GM18861 (cell line): ENCODE results near the gene RXRA.

ENCODE experiments used
- ATAC-seq: cut with Tn5 transposase; IDR thresholded peaks from one replicate; pipeline ENCODE4 v1.9.1; 2021; ENCODE audit not compliant: unreplicated experiment

The RXRA gene

DNA sequence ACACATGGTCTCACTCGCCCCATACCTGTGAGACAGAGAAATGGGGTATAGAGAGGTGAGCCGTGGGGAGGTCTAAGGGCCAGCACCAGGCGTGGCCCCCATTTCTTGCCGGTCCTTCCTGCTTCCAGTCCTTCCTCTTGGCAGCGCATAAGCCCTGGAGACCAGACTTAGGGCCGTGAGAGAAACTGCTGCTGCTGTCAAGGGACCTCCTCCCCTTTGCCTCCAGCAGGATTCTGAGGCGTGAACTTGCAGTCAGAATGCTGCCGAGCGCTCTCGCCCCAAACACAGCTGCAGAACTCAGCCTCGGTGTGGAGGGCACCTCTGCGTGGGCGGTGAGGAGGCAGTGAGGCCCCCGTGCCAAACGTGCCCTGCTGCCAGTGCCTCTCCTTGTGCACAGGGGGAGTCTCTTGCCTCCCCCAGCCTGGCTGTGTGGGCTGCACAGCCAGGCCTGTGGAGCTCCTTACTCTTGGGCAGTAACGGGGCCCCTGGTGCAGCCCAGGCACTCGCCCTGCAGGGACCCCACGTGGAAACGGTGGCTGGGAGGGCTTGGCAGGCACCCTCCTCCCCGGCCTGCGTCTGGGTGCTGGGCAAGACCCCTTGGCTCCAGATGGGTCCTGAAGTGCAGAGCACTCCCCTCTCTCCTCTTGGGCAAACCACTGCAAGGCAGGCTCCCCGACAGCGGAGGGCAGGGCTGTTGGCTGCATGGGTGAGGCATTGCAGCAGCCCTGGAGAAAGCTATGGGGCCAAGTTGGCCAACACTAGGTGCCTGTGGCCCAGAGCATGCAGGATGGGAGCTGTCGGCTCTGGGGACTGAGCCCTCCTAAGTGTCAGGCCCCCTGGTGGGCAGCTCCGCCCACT, 85.4 kb downstream of the RXRA start:
- no peak for ATAC-seq

DNA sequence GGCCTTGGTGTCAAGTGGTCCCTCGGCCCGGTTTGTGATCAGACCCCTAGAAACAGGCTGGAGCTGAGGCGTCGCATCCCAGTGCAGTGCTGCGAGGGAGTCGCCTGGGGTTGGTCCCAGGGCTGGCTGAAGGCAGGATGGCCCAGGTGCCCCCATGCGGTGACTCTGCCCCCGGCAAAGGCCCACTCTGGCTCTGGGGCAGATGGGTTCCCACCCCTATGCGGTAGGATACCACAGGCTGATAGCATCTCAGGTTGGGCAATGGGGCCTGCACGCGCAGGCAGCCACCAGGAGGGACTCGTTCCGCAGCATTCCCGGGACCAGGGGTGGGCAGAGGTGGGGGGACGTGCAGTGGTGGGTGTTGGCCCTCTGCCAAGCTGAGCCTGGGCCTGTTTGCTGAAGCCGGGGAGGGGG, 86.0 kb downstream of the RXRA start:
- ATAC-seq, result no peak

DNA sequence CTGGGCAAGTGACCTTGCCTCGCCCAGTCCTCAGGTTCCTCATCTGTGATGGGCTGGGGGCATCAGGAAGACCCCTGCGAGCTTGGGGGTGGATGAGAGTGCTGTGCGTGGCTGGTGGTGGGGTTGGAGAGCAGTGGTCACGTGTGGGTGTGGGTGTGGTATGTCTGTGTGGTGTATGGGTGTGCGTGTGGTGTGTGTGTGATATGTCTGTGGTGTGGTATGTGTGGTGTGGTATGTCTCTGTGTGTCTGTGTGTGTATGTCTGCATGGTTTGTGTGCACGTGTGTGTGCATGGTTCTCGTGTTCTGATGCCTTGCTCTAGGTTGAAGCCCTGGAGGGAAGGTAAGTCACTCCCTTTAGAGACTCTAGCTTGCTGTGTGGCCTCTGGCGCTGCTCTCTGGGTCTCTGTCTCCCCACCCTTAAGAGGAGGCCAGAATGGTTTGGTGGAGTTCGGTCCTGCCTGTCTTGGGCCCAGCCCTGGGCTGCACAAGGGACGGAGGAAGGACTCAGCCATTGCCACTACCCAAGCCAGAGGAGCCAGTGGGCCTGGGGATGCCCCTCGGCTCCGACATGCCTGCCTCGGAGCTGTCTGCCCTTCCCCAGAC, 87.0 kb downstream of the RXRA start:
- no peak for ATAC-seq

DNA sequence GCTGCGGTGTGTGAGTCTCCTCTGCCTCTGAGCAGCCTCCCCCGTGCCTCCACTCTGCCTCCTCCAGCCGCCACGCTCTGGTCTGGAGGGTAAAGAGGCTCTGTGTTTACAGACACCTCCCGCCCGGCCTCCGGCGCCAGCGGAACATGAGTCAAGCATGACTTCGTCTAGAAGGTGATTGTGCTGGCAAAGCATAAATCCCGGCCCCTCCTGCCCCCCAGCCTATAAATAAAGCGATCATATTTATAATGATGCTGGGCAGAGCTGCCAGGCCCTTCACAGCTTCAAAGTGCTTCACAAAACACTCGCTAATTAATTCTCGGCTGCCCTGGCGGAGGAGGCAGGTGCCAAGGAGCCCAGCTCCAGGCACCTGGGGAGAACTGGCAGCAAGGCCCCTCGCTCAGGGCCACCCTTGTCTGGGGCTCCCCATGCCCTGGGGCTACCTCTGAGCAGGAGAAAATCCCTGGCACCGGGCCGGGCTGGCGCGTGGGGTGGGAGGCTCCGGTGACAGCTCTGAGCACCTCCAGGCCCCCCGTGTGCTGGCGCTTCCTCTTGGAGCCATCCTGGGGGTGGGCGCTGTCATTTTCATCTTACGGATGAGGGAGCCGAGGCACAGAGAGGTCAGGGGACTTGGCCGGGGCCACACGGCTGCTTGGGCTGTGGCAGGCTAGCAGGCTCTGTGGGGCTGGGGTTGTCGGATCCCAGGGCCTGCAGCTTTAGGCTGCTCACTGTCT, 87.8 kb downstream of the RXRA start:
- ATAC-seq, result no peak

DNA sequence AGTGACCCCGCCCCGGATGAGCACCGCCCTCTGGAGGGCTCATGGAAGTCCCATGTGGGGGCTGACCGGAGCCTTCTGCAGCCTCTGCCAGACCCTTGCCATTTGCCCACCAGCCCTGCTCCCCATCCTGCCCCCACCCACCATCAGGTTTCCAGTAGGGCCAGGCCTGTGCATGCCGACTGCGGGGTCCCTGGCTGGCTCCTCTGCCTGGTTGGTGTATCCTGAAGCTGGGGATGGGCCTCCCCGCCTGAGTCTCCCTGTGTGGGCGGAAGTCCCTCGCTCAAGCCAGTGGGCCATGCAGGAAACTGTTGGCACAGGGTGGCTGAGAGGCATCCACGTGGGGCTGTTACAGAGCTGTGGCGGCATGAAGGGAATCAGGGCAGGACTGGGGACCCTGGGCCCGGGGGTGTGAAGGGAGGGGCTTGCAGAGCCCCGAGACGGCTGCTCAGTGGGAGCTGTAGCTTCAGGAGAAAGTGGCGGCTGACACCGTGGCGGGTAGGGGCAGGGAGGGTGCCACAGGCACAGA, 88.7 kb downstream of the RXRA start:
- ATAC-seq, result no peak

DNA sequence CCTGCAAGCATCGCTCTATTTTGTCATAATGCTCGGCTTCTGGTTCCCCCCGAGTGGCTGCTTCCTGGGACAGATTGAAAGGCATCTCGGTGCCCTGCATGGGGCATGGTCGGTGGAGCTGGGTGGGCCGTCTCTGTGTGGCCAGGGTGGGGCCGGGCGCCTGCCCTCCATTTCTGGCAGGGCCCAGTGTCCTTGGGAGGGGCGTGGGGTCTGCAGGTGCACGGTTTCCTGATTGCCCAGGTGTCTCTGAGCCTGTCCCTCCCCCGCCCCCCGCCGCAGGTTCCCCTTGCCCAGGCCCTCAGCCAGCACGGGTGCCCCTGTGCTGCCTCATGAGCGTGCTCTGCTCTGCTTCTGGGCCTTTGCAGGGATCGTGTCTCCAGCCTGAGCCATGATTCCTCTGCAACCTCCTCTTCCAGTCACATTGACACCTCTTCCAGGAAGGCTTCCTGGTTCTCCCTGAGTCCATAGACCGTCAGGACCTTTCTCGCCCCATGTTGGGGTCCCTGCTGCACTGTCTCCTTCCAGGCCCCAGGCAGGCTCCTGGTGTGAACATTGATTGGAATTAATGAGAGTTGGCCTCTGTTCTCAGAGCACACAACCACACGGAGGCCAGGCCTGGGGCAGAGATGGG, 90.2 kb downstream of the RXRA start:
- no peak for ATAC-seq

DNA sequence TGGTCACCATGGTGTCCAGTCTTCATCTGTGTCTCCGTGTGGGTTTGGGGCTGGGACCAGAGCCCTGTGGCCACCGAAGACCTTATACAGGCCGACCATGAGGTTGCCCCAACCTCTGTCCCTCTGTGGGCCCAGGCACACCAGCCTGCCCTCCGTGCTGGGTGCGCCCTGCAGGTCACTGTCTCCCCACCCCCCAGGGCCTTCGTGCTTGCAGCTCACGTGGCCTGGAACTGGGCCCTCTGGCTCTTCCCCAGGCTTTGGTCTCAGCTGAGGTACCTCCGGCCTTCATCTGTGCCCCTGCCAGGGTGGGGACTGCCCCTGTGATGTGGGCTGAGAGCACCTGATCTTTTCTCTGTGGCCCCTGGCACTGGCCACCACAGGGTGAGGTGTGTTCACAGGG, 92.1 kb downstream of the RXRA start:
- no peak for ATAC-seq

DNA sequence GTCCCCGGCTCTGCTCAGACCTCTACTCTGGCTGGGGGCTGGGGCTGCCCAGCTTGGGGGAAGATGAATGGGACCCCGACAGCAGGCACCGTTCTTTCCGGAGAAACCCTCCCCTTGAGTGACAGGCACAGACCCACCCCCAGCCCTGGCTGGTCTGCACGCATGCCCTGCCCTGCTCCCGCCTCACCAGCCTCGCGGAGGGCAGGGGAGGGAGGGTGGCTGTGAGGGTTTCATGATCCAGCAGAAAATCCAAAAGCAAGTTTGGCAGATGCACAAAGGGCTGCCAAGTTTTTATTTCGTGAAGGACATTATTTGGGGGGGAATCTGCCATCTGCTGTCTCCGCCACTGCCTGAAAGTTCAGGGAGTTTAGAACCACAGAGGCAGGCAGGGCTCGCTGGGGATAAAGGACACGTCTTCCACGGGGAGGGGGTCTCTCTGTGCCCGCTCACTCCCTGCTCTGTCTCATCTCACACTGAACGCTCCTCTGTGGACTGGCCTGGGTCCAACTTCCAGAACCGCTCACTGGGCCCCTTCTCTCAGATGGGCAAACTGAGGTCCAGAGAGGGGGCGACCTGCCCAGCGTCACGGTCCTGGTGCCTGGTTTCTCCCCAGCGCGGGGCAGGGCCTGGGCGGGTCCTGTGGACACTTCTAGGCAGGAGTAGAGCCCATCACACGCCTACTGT, 92.9 kb downstream of the RXRA start:
- no peak for ATAC-seq

DNA sequence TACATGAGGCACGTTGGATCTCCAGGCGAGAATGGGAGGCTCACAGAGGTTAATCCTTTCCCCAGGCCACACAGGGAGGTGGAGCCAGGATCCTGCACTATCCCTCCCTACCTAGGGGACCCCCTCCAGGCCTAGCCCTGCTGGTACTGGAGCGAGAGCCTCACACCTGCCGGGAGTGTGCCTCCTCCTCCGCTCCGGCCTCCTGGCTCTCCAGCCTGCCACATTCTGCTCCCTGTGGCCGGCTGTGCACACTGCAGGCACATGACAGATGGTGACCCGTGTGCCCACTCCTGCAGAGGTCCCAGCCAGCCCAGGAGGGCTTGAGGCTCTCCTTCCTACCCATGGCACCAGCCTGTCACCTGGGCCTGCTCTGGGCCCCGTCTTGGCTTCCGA, 93.4 kb downstream of the RXRA start:
- no peak for ATAC-seq

DNA sequence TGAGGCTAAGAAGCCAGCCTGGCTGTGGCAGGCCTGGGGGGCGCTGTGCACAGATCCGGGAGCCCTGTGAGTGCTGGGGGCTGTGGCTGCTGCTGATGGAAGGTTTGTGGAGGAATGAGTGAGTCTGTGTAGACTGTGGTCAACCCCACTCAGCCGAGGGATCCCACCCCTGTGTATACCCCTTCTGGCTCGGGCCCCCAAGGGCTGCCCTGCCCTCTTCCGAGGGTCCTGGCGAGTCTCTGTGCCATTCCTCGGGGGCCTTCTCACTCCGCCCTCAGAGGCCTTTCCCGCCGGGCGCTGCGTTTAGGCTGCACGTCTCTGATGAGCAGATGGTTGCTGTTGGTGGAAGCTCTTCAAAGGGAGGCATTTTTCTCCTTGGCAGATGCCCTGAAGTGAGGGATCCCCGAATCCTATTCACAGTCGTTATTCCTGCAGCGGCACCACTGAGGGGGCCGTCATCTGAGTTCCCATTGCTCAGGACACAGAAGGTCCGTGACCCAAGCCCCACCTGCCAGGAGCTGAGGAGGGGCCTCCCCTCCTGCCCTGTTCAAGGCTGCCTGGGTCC, 94.1 kb downstream of the RXRA start:
- no peak for ATAC-seq

DNA sequence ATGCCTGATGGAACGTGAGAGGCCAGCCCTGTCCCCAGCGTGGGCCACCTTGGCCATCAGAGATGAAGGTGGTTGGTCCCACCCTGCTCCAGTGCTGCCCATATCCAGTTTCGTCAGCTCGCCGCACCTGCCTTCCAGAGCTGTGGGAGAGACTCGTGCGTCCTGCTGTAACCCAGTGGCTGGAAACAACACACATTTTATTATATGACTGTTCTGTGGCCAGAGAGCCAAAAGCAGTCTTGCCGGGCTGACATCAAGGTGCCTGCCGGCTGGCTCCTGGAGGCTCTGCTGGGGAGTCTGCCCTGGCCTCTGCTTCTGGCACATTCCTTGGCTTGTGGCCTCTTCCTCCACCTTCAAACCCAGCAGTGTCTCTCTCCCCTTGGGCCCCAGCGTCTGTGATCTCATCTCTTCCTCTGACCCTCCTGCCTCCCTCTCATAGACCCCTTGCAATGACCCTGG, 94.7 kb downstream of the RXRA start:
- ATAC-seq, result no peak

DNA sequence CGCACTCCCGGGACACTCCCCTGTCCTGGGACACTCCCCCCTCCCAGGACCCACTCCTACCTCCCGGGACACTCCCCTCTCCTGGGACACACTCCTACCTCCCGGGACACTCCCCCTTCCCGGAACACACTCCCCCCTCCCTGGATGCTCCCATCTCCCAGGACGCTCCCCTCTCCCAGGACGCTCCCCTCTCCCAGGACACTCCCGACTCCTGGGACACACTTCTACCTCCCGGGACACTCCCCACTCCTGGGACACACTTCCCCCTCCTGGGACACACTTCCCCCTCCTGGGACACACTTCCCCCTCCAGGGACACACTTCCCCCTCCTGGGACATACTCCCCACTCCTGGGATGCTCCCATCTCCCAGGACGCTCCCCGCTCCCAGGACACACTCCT, 95.6 kb downstream of the RXRA start:
- ATAC-seq, result no peak

DNA sequence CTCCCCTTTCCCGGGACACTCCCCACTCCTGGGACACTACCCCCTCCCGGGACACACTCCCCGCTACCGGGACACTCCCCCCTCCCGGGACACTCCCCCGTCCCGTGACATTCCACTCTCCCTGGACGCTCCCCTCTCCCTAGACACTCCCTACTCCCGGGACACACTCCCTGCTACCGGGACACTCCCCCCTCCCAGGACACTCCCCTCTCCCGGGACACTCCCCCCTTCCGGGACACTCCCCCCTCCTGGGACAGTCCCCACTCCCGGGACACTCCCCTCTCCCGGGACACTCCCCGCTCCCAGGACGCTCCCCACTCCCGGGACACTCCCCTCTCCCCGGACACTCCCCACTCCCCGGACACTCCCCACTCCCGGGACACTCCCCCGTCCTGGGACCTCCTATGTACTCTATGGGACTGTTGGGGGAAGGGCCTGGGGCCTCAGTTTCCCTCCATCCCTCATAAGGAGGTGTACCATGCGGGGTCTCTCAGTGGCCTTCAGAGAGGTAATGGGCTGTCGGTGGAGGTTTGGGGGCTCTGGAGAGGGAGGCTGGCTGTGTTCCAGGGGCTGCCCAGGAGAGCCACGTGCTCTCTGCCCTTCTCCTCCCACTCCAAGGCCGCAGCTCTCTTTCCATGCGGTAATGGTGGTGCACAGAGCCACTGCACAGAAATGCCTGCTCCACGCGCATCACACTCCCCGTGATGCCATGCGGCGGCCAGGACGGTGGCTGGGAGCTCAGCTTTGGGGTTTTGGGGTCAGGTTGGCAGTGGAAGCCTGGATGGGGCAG, 96.2 kb downstream of the RXRA start:
- no peak for ATAC-seq

DNA sequence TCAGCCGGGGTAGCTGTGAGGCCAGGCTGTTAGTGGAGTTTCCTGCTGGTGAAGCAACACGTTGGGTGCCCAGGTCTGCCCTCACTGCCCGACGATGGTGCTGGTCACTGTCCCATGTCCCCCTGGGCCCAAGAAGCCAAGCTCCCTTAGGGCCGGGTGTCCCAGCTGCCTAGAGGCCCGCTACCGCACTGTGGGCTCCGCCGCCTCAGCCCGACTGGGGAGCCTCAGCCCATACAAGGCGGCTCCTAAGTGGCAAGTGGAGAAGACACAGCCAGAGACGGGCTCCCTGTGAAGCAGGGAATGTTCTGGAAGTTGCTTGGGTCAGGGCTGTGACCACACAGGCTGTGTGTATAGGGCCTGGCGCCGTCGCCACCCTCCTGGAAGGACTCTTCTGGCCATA, 96.9 kb downstream of the RXRA start:
- ATAC-seq, result no peak

DNA sequence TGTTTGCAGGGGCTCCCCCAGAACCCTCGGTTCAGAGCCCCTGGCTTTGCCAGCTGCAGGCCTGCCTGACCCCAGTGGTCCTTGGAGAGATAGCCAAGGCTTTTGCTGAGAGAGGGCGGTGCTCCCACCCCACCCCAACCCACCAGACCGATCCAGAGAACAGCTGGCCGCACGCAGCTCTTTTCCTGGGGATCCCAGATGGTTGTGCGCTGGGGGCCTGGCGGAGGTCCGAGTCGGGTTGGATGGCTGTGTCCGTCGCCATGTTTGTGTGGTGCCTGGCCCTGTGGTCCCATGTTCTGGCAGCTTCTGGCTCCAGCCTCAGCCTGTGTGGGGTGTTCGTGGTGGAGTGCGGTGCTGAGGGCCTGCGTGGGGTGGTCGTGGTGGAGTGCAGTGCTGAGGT, 97.5 kb downstream of the RXRA start:
- ATAC-seq, result no peak

DNA sequence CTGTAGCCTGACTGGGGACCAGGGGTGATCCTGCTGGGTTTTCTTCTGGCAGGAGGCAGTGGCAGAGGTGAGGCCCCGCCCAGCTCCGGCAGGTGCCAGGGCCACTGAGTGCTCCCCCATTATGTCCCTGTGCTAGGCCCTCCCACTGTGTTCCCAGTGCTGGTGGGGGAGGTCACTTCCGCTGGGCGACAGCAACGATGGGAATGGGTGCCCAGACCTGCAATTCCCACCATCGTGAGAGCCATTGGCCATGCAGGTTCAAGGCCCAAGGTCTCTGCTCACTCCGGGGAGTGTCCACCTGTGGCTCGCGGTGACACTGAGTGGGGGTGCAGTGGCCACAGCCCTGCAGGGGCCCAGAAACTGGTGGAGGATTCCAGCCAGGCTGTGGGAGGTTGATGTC, 98.6 kb downstream of the RXRA start:
- ATAC-seq, result no peak

DNA sequence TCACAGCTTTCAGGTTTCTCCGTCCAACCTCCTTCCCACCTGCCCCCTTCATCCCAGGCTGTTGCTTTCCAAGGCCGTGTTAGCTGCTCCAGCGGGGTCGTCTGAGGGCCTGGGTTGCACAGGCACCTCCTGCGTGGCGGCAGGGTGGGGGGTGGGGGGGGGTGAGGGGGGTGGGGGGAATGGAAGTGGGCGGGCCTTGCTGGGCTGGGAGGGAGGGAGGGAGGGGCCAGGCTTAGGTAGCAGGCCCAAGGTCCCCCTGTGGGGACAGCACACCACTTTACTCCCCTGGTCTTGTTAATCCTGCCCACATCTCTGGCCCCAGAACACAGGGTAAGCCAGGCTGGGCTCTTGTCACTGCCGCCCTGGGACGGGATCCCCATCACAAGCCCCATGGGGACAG, 99.1 kb downstream of the RXRA start:
- ATAC-seq, result no peak

DNA sequence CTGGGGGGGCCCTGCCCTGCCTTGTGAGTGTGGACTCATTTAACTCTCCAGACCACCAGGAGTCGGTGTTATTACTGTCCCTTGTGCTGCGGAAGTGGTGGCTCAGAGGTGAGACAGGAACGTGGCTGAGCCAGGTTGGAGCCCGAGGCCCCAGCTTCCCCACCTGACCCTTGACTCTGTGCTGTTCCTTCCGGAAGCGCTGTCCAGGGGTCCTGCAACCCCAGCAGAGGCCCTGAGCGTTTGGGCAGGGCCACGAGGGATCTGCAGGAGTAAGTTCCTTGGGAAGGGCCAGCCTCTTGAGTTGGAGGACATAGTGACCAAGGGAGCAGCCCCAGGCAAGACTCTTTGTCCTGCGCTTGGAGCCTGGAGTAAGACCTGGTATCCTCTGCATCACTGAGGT, 99.6 kb downstream of the RXRA start:
- no peak for ATAC-seq

DNA sequence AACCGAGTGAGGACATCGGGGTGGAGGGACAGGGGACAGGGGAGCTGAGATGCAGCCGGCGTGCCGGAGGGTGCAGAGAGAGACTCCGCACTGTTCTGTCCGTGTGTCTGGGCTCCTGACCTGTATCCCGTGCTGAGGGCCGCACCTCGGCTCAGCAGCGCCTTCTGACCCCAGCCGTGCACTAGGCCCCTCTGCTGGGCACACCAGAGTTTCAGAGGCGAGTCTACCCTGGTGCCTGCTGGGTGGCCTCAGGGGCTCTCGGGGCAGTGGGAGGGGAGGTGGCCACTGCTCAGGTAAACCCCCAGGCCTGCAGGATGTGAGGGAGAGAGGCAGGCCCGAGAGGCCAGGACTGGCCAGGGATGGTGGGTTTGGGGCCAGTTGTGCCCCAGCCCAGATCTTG, 100.2 kb downstream of the RXRA start:
- ATAC-seq, result no peak
